Measurements from ENCODE around the gene ZNF598. TPM values are rescaled to one million over a fixed set of nuclear protein-coding genes. Genes with fewer than 3 reads are reported as not detected.

The ZNF598 gene
- total and polyA plus RNA-seq, 2 of the 13 experiments (the other 11 are each of a cell fraction or from before 2014, with no cell fraction given): 13.5 to 14.2 TPM

DNA sequence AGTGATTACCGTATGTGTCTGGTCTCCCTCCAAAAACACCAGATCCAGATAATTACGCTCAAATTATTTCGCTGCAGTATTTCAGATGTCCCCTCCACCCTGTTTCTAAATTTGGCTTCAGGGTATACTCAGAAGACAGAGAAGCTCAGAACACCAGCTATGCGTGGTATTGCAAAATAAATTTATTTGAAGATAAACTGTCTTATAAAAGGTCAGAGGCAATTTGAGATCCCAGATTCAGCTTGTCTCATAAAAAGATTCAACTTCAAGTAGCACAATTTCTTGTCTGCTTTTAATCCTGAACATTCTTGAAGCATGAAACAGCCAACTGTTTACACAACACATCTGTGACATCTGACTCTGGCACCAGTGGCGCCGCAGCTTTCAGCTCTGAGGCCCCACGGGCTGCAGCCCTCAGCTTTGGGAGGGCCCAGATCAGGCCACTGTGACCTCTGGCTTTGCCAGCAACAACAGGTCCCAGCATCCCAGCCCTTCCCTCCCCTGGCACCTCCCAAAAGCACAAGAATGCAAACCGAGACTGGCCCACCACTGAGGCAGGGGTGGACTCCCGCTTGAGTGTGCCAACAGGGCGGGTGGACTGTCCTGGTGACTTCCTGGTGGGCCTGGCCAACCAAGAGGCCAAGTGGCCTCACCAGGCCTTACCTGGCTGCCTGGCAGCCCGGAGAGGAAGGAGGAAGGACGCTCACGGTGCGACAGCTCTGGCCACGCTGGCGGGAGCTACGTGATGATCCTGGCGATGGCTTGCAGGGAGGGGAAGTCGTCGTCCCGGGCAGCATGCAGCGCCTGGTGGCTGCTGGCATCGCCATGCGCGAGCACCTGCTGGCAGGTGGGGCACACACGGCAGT, 11.9 kb downstream of the ZNF598 start:
- POLR2A ChIA-PET: interaction anchor here (2.3 kb wide), 1 partner anchor 33 kb away, joined by 6 read pairs; the partner anchor contains the start of gene RPS2
- FAIRE-seq: no peak
- no peak for ATAC-seq

More for the DNA sequence above, 11.9 kb downstream of the ZNF598 start:
- no peak overlapping the region for H3K4me3 ChIP-seq (replicated peaks in 1 of 3; ENCODE audit: insufficient read depth in 1 of 3, low read depth in 2 of 3, low read length in 3 of 3)
- no peaks in the 10 kb centered on the region for H3K27me3 ChIP-seq (ENCODE audit: control insufficient read depth in 1 of 2, insufficient read depth in 2 of 2, low read length in 2 of 2)
- no peak for DNase-seq (ENCODE audit: low spot score)
- H3K4me2 ChIP-seq (ENCODE audit: low read depth, low read length): no peak overlapping the region
- peak; percentile 34; the same call in 1 of the 2 replicates for TF ChIP-seq RBFOX2 (IDR thresholded peaks at IDR 0.05; ENCODE audit: low read depth, low read length)
- TF ChIP-seq, protein P1, sequence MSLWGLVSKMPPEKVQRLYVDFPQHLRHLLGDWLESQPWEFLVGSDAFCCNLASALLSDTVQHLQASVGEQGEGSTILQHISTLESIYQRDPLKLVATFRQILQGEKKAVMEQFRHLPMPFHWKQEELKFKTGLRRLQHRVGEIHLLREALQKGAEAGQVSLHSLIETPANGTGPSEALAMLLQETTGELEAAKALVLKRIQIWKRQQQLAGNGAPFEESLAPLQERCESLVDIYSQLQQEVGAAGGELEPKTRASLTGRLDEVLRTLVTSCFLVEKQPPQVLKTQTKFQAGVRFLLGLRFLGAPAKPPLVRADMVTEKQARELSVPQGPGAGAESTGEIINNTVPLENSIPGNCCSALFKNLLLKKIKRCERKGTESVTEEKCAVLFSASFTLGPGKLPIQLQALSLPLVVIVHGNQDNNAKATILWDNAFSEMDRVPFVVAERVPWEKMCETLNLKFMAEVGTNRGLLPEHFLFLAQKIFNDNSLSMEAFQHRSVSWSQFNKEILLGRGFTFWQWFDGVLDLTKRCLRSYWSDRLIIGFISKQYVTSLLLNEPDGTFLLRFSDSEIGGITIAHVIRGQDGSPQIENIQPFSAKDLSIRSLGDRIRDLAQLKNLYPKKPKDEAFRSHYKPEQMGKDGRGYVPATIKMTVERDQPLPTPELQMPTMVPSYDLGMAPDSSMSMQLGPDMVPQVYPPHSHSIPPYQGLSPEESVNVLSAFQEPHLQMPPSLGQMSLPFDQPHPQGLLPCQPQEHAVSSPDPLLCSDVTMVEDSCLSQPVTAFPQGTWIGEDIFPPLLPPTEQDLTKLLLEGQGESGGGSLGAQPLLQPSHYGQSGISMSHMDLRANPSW (CRISPR knock-in tag; IDR thresholded peaks at IDR 0.05; ENCODE audit: borderline replicate concordance): no peak
- 97% methylated on average over 7 of the region's 26 CpGs for WGBS (ENCODE audit: low lambda C conversion rate)
- H2AFZ ChIP-seq (ENCODE audit: low read length): no peak overlapping the region
- CTCF ChIA-PET (ENCODE audit: low intra/inter-chr PET ratio, low total read pairs): no interaction called here
- BruUV-seq (replicated peaks): TSS peak; percentile 40
- in situ Hi-C loops (cut with HindIII; ENCODE audit: extremely low pct_ligation_motif_present, low pct_unique_long_range_greater_than_20kb): no loop called here
- H3K36me3 ChIP-seq (replicated peaks in 1 of 2; ENCODE audit: control insufficient read depth in 1 of 2, insufficient read depth in 2 of 2, low read length in 2 of 2): peaks cover 26 to 37% of the 10 kb centered on the region in 2 experiments
- H3K27ac ChIP-seq (ENCODE audit: extremely low read length, insufficient read depth, low read length): no peak overlapping the region
- H3K9me3 ChIP-seq (ENCODE audit: low read length): no peaks in the 10 kb centered on the region
- H3K9ac ChIP-seq (ENCODE audit: insufficient read depth, low read depth, low read length): no peak overlapping the region
- no peaks in the 10 kb centered on the region for H3K79me2 ChIP-seq (ENCODE audit: insufficient read depth, low read length)
- H3K4me1 ChIP-seq (ENCODE audit: insufficient read depth, low read length): peaks cover 16% of the 10 kb centered on the region
- intact Hi-C loops (cut with micrococcal nuclease; ENCODE audit: unreplicated experiment): no loop called here
- no peaks in the 10 kb centered on the region for H4K20me1 ChIP-seq (ENCODE audit: insufficient read depth, low read length)

All from HepG2 (cell line).